Activated naive CD4-positive, alpha-beta T cell treated with anti-CD3 and anti-CD28 coated beads, Interleukin-2, amount 50 U/mL, for 16 hours (primary cell): ENCODE results near the gene KCNRG.
"Not testable (repeated sequence)": the region's sequence is repeated elsewhere in the genome, so short reads cannot be mapped to it uniquely, and the experiment has no call there.

Source experiments
- DNase-seq: peaks from one replicate; pipeline ENCODE4 v3.0.0-alpha.2; 2020

The KCNRG gene

GRCh38 chr13:50012396-50013169 is 2.7 kb upstream of the KCNRG start:
- no peak for DNase-seq

GRCh38 chr13:50014386-50014785 is 858 bp upstream of the KCNRG start:
- DNase-seq: no peak

- no peak for DNase-seq
Measured at GRCh38 chr13:50015750-50016149, 506 bp downstream of the KCNRG start.

- DNase-seq: no peak
Measured at GRCh38 chr13:50016444-50016843, 1.2 kb downstream of the KCNRG start.

- DNase-seq: no peak
Measured at GRCh38 chr13:50017819-50018218, 2.6 kb downstream of the KCNRG start.

- DNase-seq: no peak
Measured at GRCh38 chr13:50025436-50025835, 10.2 kb downstream of the KCNRG start.

GRCh38 chr13:50026788-50027473 is 11.7 kb downstream of the KCNRG start:
- no peak for DNase-seq

GRCh38 chr13:50030315-50030714 is 15.1 kb downstream of the KCNRG start:
- no peak for DNase-seq

- DNase-seq: no peak
Measured at GRCh38 chr13:50033725-50034124, 18.5 kb downstream of the KCNRG start.

- DNase-seq: no peak
Measured at GRCh38 chr13:50037788-50038187, 22.5 kb downstream of the KCNRG start.

- no peak for DNase-seq
Measured at GRCh38 chr13:50038266-50038665, 23.0 kb downstream of the KCNRG start.

GRCh38 chr13:50052478-50052877 is 37.2 kb downstream of the KCNRG start:
- DNase-seq: no peak

- no peak for DNase-seq
Measured at GRCh38 chr13:50053844-50054243, 38.6 kb downstream of the KCNRG start.

GRCh38 chr13:50055454-50055853 is 40.2 kb downstream of the KCNRG start:
- no peak for DNase-seq

GRCh38 chr13:50060718-50061117 is 45.5 kb downstream of the KCNRG start:
- no peak for DNase-seq

- not testable (repeated sequence) for DNase-seq
Measured at GRCh38 chr13:50062336-50062735, 47.1 kb downstream of the KCNRG start.

GRCh38 chr13:50065712-50066111 is 50.5 kb downstream of the KCNRG start:
- DNase-seq: no peak

- no peak for DNase-seq
Measured at GRCh38 chr13:50068508-50068907, 53.3 kb downstream of the KCNRG start.

GRCh38 chr13:50069261-50069660 is 54.0 kb downstream of the KCNRG start:
- no peak for DNase-seq

- DNase-seq: no peak
Measured at GRCh38 chr13:50070186-50070585, 54.9 kb downstream of the KCNRG start.
